NOMO-1 treated with DMSO at 0.1 percent for 48 hours (cell line): ENCODE measurements around the gene NXPH2.
A peak's percentile ranks its signal among the peaks of the same experiment; 100 is the strongest.

Experiments
- DNase-seq: peaks from one replicate; lab custom pipeline; 2025; ENCODE audit not compliant: unreplicated experiment; lab: John Stamatoyannopoulos, UW

The NXPH2 gene

DNA sequence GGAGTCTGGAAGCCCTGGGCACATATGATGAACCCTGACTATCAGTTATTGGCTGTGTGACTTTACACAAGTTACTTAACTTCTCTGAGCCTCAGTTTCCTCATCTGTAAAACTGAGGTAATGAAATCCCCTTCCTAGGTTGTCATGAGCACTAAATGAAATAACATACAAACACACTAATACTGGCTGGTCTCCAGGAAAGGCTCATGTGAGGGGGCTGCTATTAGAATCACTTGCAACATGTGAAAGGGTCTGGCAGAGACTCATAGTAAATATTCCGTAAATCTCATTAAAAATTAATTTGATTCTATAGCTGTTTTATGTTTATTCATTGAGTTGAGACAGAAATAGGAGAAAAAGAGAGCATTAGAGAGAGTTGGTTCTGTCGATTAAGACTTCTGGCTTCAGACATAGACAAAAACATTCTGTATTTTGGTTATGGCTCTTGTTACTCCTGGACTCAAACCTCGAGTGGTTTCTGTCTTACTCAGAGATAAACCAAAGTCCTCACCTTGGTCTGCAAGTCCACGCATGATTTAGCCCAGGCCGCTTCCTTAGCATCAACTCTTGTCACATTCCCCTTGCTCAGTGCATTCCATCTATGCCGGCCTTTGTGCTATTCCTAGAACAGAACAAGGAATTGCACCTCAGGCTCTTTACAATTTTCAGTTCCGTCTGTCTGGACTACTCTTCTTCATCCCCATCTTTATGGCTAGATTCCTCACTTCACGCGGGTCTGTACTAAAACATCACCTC lies 139.1 kb downstream of the NXPH2 start:
- no peak for DNase-seq

DNA sequence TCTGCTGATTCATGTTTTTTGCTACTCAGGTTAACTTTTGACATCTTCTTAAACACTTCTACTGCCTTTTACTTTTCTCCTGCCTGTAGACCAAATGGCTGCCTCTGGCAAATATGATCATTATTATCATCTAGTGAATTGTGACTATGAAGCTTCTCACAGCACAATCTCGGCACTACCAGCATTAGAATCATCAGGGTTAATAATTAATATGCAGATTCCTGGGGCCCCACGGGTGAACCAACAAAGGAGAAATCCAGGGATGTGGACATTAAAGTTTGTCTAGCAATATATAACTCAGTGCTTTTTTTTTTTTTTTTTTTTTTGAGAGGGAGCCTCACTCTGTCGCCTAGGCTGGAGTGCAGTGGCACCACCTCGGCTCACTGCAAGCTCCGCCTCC lies 142.5 kb downstream of the NXPH2 start:
- no peak for DNase-seq

DNA sequence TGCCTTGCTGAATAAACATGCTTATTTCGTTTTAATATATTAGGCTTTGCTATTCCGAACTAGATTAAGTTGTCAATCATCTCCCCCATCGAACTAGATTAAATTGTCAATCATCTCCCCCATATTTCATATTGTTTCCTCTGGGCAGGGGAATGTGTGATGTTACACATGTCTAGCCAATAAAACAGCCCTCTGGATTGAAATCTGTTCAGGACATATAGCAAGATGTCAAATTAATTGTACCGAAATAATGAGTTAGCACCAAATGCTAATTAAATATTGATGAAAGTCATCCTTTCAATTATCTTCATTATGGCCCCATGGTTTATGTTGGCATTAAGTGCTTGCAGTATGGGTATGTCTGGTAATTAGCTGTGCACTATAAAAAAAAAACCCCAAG lies 143.1 kb downstream of the NXPH2 start:
- no peak for DNase-seq

DNA sequence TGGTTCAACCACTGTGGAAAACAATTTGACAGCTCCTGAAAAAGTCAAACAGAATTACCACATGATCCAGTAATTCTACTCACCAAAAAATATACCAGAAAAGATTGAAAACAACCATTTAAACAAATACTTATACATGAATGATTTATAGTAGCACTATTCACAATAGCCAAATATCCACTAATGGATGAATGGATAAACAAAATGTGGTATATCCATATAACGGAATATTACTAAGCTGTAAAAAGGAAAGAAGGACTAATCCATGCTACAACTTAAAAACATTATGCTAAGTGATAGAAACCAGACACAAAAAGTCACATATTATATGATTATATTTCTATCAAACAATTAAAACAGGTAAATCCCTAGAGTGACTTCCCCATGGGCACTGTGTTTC lies 147.1 kb downstream of the NXPH2 start:
- DNase-seq, result no peak

DNA sequence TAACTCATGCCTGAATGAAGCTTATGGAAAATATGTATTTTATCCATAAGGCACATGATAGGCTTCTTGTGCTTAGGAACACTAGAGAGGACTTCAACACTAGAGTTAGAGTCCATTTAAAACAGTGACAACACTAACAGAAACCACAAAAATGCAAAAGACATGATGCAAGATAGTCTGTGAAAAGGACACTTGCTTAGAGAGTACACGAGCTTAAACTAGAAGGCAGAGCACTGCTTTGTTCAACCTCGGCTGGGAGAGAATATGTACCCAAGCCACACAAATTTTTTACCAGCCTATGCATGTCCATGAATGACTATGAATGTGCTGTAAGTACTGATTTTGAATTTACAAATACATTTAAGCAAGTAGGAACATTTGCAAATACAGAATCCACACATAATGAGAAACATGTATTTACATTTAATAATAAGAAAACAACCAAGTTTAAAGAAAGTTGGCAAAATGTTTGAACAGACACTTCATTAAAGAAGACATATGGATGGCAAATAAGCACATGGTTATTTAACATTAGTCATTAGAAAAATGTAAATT lies 148.0 kb downstream of the NXPH2 start:
- no peak for DNase-seq

DNA sequence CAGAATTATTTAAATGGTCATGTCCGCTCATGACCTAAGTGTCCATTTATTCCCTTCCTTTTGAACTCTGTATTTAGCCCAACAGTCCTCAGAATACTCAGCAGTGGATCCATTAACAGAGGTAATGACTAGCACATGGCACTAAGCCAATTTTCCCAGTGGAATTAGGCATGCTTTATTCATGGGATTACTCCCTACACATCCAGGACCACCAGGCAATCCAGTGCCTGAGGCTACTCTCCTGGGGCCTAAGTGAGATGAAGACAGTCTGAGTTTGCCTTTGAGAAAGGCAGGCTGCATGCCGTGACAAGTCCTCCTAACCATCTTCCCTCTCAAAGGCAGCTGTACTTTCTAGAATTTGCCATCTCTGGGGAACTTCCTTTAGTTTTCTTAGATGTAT lies 150.0 kb downstream of the NXPH2 start:
- no peak for DNase-seq

DNA sequence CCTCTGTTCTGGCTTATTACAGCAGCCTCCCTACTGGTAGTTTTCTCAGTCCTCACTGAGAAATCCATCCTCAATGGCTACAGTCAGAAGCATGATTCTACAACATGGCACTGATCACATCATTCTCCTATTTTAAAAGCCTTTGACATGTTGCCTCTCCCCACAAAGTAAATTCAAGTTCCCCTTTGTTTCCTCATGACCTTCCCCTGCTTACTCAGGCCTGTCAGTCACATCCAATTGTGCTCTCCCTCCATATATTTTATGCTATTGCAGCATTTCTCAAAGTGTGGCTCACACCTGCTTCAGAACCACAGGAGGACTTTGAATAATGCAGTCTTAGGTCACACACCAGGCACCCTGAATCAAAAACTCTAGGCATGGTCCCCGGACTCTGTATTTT lies 154.0 kb downstream of the NXPH2 start:
- peak; percentile 8 for DNase-seq

DNA sequence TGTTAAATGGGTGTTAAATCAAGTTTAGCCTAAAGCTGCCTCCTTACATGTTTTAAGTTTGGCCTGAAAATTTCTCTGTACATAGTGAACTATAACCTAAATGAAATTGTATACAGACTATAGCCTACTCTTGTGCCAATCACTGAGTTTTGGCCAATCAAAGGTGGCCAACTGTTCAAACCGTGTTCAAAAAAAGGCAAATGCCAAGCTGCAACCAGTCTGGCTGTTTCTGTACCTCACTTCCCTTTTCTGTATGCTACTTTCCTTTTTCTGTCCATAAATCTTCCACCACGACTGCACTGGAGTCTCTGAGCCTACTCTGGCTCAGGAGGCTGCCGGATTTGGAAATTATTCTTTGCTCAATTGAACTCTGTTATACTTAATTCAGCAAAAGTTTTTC lies 157.6 kb downstream of the NXPH2 start:
- DNase-seq, result peak; percentile 82

DNA sequence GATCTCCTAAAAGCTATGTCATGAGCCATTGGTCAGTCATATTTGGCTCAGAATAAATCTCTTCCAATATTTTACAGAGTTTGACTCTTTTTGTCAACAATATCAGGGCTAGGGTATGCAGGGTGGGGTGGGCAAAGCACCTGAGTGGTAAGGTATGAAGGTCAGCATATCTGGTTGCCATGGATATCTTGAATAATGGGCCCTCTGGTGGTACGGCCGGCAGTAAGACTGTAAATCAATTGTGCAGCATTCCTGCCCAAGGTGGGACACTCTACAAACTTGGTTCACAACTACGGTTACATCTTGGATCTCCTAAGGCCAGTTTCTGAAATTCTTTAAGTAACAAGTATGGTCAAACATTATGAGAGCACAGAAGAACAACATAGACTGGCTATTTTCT lies 159.1 kb downstream of the NXPH2 start:
- DNase-seq, result no peak

DNA sequence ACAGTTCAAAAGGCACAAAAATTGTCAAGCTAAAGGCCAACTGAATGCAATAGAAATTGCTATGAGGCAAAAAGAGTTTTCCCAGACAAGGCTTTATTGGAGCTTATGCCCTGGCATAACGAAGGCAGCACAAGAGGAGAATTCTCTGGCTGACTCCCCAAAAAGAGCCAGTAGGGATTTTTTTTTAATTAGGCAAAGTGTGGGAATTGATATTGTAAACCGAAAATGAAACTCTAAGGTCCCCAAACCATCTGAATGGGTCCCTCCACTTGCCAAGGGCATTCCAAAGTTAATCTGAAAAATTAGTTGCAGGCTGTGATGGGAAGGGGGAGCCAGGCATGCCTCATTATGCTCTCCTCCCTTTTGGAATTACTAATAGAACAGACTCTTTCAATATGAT lies 159.8 kb downstream of the NXPH2 start:
- no peak for DNase-seq
